ENCODE data around the gene IL1RAPL1.

- TF ChIP-seq MAZ (CRISPR knock-in tag; conservative IDR thresholded peaks at IDR 0.05 in 1 of 2, IDR thresholded peaks at IDR 0.05 in 1 of 2), result no peak
- TF ChIP-seq FIP1L1 (IDR thresholded peaks at IDR 0.05; ENCODE audit: low read depth, low read length, poor library complexity, severe bottlenecking), result no peak
- no peak for TF ChIP-seq MCM3 (IDR thresholded peaks at IDR 0.05)
- no peak for TF ChIP-seq ZBTB7A (IDR thresholded peaks at IDR 0.05; ENCODE audit: borderline replicate concordance, control insufficient read depth, low read depth, low read length)
- TF ChIP-seq HDGF (IDR thresholded peaks at IDR 0.05), result no peak
- no peak for TF ChIP-seq ZZZ3 (IDR thresholded peaks at IDR 0.05)
- no peak for TF ChIP-seq PKNOX1 (IDR thresholded peaks at IDR 0.05)
- TF ChIP-seq CTCF (IDR thresholded peaks at IDR 0.05 in 2 of 3, conservative IDR thresholded peaks at IDR 0.05 in 1 of 3; ENCODE audit: insufficient read depth in 2 of 3, low read depth in 1 of 3, low read length in 3 of 3), result no peak
Measured at GRCh38 chrX:29136904-29137303, 549.7 kb downstream of the IL1RAPL1 start.

Measured in K562 (cell line).